C4-2B (cell line): ENCODE data around the gene DSC2.

Experiments used
- ZFX ChIP-seq: fragments of 450-650 bp; IDR thresholded peaks from 2 replicates; pipeline ENCODE4 v1.6.1; 2017
- TF ChIP-seq, protein P1 (sequence below): fragments of 450-650 bp; conservative IDR thresholded peaks from 2 replicates; pipeline ENCODE4 v1.5.1; 2017; ENCODE audit warnings: mild to moderate bottlenecking

GRCh38 chr18:31146809-31147208 is 44.6 kb upstream of the DSC2 start:
- TF ChIP-seq, protein P1, sequence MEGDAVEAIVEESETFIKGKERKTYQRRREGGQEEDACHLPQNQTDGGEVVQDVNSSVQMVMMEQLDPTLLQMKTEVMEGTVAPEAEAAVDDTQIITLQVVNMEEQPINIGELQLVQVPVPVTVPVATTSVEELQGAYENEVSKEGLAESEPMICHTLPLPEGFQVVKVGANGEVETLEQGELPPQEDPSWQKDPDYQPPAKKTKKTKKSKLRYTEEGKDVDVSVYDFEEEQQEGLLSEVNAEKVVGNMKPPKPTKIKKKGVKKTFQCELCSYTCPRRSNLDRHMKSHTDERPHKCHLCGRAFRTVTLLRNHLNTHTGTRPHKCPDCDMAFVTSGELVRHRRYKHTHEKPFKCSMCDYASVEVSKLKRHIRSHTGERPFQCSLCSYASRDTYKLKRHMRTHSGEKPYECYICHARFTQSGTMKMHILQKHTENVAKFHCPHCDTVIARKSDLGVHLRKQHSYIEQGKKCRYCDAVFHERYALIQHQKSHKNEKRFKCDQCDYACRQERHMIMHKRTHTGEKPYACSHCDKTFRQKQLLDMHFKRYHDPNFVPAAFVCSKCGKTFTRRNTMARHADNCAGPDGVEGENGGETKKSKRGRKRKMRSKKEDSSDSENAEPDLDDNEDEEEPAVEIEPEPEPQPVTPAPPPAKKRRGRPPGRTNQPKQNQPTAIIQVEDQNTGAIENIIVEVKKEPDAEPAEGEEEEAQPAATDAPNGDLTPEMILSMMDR: no peak
- TF ChIP-seq ZFX: no peak
